Hepatic stellate cell (primary cell): ENCODE results near the gene VASP.

Experiments used
- DNase-seq: peaks from one replicate; pipeline ENCODE4 v3.0.0; 2011; ENCODE audit warnings: low spot score

VASP gene

DNA sequence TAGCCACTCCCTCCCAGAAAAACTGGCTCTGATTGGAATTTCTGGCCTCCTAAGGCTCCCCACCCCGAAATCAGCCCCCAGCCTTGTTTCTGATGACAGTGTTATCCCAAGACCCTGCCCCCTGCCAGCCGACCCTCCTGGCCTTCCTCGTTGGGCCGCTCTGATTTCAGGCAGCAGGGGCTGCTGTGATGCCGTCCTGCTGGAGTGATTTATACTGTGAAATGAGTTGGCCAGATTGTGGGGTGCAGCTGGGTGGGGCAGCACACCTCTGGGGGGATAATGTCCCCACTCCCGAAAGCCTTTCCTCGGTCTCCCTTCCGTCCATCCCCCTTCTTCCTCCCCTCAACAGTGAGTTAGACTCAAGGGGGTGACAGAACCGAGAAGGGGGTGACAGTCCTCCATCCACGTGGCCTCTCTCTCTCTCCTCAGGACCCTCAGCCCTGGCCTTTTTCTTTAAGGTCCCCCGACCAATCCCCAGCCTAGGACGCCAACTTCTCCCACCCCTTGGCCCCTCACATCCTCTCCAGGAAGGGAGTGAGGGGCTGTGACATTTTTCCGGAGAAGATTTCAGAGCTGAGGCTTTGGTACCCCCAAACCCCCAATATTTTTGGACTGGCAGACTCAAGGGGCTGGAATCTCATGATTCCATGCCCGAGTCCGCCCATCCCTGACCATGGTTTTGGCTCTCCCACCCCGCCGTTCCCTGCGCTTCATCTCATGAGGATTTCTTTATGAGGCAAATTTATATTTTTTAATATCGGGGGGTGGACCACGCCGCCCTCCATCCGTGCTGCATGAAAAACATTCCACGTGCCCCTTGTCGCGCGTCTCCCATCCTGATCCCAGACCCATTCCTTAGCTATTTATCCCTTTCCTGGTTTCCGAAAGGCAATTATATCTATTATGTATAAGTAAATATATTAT, 33.3 kb upstream of the VASP start:
- DNase-seq, result no peak

DNA sequence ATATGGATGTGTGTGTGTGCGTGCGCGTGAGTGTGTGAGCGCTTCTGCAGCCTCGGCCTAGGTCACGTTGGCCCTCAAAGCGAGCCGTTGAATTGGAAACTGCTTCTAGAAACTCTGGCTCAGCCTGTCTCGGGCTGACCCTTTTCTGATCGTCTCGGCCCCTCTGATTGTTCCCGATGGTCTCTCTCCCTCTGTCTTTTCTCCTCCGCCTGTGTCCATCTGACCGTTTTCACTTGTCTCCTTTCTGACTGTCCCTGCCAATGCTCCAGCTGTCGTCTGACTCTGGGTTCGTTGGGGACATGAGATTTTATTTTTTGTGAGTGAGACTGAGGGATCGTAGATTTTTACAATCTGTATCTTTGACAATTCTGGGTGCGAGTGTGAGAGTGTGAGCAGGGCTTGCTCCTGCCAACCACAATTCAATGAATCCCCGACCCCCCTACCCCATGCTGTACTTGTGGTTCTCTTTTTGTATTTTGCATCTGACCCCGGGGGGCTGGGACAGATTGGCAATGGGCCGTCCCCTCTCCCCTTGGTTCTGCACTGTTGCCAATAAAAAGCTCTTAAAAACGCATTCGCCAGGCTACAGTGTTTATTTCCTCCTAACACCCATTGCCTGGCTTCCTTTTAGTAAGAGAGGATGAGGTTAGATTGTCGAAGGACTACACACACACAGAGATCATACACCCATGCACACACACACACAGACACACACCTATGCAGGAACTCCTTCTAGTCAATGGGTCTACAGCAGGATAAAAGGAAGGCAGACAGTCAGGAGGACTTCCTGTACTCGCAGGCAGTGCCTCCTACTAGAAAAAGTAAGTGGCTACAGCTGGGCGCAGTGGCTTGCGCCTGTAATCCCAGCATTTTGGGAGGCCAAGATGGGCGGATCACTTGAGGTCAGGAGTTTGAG, 32.4 kb upstream of the VASP start:
- no peak for DNase-seq

DNA sequence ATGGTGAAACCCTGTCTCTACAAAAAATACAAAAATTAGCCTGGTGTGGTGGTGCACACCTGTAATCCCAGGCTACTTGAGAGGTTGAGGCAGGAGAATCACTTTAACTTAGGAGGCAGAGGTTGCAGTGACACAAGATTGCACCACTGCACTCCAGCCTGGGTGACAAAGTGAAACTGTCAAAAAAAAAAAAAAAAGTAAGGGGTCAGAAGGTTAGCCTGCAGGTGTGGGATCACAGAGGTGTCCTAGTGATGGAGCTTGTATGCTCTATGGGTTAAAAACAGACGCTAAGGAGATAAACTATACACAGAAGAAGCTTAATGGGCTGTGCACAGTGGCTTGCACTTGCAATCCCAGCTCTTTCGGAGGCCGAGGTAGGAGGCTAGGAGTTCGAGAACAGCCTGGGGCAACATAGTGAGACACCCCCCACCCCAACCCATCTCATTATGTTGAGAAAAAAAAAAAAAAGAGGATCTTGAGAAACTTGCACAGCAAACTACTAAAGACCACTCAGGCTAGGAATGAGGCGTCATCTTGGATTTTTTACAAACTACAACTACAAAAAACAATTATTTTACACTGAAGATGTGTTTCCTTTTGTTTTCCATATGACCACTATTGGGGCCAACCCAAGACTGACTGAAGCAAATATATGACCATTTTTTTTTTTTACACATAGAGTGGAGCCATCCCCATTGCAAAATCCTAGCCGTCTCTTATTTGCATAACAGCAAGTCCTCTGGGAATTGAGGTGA, 31.6 kb upstream of the VASP start:
- no peak for DNase-seq

DNA sequence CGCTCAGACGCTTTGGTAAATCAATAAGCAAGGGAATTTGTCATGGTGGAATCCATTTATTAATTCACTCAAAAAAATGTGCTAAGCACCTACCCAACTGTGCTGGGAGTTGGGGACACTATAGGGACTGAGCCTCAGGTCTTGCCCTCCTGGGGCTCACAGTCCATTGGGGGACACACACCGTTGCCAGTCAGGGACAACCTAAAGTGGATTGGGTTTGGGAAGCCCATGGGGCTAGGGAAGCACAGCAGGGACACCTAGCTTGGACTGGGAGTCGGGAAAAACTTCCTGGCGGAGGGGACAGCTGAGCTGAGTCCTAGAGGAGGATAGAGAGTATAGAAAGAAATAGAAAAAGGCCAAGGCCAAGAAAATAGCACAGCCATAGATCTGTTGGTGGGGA, 31.0 kb upstream of the VASP start:
- no peak for DNase-seq

DNA sequence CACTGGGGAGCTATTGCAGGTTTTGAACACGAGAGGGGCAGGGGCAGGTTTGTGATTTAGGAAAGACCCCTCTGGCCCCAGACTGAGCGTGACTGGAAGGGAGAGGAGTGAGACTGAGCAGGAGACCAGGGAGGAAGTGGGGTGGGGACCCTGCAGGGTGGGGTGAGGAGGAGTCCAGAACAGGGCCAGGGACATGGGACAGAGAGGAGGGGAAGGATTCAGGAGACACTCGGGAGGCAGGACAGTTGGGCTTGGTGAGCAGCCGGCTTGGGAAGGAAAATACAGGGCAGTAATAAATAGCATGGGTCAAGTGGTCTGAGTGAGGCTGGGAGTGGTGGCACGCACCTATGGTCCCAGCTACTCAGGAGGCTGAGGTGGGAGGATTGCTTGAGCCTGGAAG, 30.1 kb upstream of the VASP start:
- no peak for DNase-seq

DNA sequence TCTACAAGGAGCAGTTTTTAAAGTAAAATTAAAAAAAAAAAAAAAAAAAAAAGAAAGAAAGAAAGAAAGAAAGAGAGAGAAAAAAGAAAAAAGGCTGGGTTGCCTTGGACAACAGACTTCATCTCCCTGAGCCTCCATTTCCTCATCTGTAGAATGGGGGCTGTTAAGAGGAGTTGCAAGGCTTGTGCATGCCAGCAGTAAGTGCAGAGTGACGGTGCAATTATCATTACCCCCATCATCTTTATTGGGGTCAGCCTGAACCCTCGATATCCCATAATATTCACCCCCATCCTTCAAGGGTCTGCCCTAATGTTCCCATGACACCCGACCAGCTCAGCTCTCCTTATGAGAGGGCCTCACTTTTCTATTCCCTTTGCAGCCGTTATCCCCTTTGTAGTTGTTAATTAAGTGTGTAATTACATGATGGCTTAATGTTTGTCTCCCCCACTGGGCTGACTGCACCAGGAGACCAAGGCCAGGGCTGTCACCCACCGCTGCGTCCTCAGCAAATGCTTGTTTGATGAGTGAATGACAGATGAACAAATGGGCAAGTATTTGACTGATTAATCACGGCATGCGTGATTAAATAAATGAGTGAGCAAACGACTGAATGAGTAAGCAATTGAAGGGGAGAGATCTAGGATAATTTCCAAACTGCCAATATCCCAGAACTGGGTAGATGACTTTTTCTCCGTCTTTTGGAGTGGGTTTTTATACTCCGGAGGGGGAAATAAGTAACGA, 29.4 kb upstream of the VASP start:
- no peak for DNase-seq

DNA sequence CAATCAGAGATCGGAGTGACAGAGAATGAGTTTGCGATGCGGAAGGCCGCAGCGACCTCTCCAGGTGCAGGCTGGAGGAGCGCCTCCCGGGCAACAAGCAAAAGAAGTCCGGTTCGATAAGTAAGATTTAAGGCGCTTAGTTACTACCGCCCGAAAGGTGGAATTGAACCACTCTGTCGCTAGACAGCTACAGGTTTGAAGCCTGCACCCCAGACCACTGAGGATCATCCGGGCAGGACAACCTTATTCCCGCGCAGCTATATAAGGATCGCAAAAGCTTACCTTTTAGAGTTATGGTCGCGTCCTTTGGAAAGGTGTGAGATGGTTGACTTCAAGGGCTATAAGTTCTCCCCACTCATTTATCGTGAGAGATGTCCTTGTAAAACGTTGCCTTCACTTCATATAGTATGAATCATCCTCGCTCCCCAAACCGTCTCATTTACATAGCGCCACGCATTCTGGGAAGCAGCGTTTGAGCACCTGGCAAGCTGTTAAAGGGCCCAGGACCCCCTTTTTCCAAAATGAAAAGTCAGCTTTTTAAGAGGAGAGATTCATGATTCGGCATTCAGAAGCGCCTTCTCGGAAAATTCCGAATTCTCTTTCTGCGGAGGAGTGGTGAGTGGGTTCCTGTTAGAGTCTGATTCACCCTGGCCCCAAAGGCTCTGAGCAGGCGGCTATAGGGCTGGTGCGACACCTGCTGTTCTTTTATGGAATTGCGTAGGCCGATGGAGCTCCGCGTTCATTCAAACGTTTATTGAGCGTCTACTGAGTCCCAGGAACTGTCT, 28.6 kb upstream of the VASP start:
- DNase-seq, result peak; percentile 75

DNA sequence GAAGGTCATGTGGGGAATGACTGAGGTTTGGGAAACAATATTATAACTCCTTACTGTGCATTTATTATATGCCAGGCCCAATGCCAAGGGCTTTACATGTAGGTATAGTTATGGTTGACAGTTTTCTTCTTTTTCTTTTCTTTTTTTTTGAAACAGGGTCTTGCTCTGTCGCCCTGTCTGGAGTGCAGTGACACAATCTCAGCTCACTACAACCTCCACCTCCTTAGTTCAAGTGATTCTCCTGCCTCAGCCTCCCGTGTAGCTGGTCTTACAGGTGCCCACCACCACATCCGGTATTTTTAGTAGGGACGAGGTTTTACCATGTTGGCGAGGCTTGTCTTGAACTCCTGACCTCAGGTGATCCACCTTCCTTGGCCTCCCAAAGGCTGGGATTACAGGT, 24.2 kb upstream of the VASP start:
- DNase-seq, result no peak

DNA sequence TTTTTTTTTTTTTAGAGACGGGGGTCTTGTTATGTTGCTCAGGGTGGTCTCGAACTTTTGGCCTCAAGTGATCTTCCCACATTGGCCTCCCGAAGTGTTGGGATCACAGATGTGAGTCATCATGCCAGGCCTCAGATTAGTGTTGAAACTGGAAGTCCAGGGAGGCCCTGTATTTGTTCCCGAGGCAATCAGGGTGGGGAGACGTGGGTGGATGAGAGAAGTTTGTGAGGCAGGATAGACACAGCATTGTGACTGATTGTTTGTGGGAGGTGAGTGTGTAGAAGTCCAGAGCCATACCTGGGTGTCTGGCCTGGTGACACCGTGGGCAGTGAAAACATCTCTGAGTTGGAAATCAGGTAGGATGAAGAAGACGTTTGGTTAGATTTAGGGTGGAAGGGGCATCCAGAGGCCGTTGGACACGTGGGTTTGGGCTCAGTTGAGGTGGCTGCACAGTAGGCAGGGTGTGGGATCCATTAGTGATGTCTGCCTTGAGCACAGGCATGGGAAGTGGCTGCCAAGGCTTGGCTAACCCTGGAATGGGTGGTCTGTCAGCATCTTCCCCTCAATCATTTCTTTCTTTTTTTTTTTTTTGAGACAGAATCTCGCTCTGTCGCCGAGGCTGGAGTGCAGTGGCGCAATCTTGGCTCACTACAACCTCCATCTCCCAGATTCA, 22.9 kb upstream of the VASP start:
- DNase-seq, result no peak

DNA sequence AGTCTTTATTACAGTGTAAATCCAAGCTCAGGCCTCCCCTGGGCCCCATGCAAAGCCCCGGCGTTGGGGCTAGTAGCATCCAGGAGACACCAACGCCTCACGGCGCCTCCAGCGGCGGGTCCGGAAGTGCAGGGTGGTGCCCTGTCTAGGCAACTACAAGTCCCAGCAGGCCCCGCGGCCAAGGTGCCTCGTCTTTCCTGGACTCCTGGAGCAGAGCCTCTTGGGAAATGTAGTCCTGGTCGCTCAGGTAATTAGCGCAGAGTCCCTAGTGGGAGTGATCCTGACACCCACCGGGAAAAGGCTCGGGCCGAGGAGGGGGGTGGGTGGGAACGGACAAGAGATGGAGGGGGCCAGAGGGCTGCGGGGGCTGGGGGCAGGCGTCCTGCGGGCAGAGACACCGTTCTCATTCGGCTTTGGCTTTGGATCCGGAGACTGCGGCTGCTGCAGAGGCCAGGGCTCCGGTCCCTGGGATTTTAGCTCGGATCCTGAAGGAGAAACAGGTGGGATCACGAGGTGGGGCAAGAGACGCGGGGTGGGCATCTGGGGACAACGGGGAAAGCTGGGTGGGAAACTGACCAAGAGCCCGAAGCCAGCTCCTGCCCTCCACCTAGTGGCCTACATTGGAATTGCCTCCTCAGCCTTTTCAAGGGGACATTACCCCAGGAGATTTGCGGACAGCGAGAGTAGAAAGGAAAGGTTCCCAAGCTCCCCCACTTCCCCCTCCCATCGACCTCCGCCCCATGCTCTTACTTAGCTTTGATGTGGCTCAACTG, 21.8 kb upstream of the VASP start:
- DNase-seq, result peak; percentile 88

DNA sequence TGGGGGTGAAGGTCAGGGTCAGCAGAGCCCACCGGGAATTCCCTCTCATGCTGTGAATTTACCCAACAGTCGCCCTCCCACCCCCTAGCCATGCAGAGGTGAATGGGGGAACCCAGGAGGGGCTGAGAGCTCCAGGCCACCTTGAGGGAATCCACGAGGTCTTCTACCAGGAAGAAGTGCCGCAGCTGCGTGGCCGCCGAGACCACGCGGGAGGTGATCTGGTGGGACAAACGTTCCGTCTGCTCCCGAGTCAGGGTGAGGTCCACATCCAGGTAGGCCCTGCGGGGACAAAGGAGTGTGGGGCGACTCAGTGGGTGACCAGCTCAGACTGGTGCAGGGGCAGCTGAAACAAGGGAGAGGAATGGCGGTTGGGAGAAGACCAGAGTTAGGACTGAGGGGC, 18.6 kb upstream of the VASP start:
- DNase-seq, result no peak

DNA sequence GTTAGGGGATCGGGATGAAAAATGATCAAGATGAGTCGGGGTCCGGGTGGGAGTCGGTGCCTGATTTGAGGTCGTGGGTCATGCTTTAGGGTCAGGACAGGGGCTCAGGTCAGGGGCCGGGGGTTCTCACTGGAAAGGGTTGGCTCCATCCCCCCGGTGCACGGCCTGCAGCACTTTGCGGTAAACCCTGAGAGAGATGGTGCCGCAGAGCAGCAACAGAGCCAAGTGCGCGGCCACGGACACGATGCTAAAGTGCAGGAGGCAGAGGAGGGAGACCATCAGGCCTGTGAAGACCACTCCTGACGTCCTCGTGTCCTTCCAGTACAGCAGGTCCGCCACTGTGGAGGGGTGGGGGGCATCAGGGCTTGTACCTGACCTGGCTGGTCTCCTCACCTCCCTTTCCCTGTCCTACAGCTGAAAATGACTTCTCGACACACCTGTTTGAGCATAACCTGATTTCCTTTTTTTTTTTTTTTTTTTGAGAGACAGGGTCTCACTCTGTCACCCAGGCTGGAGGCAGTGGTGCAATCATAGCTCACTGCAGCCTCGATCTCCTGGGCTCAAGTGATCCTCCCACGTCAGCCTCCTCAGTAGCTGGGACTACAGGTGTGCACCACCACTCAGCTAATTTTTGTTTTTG, 17.9 kb upstream of the VASP start:
- DNase-seq, result no peak

DNA sequence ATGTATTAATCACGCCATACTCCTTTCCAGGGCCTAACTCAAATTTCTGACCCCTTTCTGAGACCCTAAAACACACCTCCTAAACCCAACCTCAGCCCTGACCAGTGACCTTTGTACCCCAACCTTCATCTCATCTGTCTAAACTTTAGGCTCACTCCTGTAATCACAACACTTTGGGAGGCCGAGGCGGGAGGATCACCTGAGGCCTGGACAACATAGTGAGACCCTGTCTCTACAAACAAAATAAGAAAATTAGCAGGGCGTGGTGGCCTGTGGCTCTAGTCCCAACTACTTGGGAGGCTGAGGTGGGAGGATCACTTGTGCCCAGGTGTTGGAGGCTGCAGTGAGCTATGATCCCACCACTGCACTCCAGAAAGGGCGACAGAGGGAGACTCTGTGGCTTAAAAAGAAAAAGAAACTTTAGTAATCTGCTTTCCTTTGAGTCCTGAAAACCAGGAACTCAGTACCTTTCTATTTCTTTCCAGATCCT, 15.1 kb upstream of the VASP start:
- DNase-seq, result no peak

DNA sequence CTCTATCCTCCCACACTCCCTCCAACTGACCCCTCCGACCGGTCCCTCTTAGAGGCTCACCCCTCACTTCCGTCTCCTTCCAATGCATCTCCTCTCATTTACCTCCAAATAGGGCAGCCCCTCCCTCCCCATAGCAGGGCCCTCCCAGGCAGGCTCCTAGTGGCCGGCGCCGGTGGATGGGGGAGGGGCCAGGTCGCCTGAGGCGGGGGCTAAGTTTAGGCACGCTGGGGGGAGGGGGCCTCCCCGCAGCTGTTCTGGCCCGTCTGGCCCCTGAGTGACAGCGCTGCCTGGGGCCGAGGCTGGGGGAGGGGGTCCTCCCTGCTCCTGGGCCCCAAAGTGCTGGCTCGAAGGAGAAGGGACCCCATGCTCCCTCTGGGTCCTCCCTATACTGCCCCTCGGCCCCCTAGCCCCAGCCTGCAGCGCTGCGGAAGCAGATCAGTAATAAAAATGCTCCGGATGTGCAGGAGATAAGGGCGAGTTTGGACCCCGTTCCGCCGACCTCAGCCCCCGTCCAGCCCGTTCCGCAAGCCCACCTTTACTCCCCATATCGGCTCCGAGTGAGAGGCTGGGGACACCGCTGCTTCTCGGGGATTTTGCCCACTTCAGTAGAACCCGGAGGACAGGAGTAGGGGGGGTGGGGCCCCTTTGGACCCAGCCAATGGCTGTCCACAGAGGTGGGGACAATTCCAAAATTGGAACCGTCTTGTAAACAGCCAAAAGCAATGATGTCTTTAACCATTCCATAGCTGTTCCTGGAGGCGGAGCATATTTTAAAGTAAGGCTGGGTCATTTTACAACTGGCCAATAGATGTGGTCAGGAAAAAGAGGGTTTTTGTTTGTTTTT, 14.4 kb upstream of the VASP start:
- peak; percentile 88 for DNase-seq

DNA sequence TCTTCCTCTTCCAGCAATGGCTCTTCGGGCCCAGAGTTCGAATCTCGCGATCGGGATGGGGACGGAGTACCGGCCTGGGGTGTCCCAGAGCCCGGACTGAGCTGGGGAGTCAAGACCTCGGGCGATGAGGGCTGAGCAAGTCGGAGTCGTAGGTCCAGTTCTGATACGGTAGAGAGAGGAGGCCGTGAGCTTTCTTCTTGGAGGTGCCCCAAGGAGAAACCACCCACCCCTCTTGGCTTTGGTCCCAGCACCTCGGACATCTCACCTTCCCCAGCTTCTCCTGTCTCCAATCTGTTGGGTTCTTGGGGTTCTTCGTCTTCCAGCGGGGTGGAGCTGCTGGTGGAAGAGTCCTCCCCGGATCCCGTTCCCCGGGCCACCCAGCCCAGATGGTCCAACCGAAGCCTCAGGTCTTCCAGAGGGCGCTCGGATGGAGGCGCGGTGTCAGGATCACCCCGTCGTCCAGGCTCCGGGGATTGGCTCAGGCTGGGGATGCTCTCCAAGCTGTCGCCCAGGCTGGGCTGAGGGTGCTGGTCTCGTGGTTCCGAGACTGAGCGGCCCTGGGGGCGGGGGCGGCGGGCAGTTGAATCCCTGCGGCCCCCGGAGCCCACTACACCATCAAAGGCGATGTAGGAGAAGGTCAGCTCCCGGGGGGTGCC, 12.9 kb upstream of the VASP start:
- no peak for DNase-seq

DNA sequence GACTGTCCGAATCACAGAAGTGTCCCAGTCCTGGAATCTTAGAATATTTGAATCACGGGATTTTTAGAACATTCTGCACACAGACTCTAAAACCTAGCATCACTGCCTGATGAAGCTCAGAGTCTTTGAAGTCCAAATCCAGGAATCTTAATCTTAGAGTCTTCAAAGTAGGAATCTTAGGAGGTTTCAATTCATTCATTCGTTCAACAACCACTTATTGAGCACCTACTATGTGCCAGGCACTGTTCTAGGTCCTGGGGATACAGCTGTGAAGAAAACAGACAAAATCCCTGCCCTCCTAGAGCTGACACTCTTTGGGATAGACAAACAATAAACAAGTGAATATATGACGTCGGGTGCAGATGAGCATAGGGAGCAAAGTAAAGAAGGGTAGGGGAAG, 12.1 kb upstream of the VASP start:
- DNase-seq, result no peak

DNA sequence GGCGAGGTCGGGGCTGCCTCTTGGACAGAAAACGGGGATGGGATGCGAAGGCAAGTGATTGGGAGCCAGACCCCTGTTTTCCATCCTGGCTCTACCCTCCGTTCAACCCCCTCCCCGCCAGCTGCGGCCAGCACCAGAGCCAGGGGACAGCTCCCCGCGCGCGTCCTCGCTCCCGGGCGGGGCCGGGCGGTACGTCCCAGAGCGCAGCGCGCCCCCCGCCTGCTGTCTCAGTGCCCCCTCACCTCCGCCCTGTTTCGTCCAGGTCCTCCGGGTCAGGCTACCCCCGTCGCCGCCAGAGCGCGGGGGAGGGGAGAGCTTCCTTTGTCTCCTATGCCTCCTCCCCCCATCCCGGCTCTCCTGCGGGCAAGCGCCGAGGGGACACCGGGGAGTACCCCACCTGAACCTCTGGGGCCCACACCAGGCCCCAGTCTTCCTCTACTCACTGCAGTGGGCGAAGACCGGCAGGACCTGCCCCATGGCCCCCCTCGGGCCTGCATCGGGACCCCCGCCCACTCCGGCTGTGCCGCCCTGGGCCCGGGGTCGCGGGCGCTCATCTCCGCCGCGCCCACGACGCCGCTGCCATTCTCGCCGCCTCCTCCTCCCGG, 10.8 kb upstream of the VASP start:
- DNase-seq, result no peak
